ENCODE results near the gene PDZRN4.
"Not testable (repeated sequence)": the region's sequence is repeated elsewhere in the genome, so short reads cannot be mapped to it uniquely, and the experiment has no call there.

The PDZRN4 gene

GRCh38 chr12:41287500-41288141 is 99.5 kb downstream of the PDZRN4 start:
- DNase-seq: no peak

DNA sequence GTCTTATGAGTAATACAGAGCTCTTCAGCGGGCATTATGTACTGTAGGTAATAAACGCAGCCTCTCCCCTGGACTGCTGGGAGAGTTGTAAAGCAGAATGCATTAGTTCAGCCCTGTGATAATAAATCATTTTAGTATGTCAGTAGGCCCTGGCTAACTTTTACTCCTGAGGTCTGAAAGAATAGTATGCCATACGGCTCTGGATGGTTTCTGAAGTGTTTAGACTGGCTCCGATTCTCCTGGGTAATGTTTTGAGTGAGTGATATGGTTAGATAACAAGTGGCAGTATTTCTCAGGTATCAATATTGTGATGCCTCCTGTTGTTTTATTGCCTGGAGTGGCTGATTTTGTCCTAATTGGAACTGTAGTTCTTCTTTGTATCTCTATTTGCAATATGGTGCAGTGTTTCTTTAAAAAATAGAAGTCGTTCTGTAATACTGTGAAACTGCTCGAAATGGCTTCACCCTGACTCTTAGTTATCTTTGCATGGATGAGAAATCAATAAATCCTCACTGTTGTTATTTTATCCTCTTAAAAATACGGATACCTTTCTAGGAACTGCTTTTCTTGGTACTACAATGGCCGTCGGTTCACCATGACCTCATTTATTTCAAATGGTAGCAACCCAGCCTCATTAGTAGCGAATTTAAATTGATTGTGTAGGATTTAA is 100.2 kb downstream of the PDZRN4 start:
- DNase-seq: peak; percentile 65

DNA sequence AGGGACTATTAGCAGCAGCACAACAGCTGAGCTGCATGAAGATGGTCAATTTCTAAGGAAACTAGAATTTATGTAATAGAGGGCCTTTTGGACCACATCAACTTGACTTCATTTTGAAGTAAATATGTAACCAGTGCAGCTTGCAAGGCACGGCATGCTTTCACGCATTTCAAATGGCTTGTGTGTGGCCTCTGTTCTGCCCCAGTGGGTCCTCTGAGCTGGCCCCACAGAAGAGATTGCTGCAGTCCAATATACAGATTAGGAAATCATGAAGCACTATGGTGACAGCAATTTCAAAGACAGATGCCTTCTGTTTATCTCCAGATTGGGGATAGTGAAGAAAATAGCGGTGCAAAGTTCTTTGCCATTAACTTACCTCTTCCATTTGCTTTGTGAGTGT is 101.4 kb downstream of the PDZRN4 start:
- no peak for DNase-seq

DNA sequence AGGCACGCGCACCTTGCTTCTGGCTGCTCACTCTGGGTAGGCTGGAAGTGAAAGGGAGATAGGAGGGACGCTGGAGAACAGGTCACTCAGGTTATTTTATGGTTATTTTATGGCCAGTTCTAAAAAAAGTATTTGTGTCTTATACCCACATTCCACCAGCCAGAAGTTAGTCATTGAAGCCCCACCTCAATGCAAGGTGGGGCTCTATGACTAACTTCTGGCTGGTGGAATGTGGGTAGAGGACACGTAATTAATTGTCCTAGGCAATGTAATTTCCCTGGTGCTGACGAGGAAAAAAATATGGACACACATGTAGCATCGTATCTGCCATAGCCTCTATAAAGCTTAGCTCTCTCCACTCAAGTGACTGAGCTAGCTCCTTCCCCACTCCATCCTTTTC is 104.9 kb downstream of the PDZRN4 start:
- no peak for DNase-seq

DNA sequence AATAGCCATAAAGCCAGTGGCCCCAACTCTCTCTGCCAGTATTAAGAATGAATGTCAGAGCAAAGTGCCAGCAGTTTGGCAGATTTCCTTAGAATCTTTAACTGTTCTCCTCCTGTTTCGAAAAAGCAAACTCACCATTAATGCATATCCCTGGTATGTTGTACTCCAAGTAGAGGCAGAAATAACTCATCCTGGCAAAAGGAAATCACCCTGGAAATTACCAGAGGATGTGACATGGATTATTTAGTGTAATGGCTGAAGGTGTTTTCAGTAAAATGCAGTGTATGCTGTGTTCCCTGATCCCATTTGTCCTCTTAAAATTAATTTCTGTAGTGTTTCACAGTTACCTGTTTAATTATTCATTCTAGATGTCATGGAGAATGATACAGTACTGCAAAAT is 105.3 kb downstream of the PDZRN4 start:
- no peak for DNase-seq

- no peak for DNase-seq
Observed at GRCh38 chr12:41302979-41303403, 114.9 kb downstream of the PDZRN4 start.

DNA sequence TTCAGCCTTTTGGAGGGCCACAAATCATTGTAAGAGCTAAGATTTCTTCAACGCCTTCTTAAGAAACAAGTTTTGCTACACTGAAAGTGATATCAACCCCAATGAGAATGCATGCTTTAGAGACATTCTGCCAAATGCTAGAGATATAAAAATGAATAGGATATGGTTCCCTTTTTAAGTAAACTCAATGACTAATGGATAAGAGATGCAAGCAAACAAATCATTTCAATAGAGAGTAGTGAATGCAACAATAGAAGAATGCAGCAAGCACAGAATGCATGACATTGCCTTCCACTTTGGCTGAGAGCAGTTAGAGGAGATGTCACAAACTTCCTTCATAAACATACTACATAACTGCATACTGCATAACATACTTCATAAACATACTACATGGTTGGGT is 116.4 kb downstream of the PDZRN4 start:
- DNase-seq: no peak

DNA sequence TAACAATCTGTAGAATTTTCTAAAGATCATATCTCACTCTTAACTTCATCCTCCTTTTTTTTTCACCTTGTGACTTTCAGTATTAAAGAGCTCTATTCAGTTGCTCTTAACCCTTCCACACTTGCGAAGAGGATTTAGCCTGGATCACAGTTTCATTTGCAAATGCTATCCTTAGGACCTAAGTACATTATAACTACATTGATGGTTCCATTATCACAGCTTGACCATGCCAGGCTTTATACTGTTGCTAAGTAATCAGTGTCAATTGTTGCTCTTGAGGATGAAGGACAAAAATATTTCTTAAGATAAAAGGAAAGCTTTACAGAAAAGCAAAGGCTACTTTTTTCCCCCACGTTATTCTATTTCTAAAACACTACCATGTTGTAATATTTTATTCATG is 122.2 kb downstream of the PDZRN4 start:
- no peak for DNase-seq

DNA sequence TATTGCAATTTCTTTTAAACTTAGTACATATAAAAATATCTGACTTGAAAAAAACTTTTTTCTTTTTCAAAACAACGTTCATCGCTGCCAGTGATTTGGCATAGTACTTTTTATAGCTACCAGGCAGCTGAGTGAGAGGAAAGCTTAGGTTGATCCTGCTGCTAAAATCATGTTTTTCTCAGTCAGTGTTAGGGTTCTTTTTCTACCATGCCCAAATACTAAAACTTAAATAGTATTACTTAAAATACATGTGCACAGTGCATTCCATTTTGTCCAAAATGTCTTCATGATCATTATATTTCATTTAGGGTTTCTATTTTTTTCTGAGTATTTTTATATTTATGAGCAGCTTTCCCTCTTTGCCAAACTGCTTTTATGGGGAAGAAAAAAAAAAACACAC is 123.8 kb downstream of the PDZRN4 start:
- no peak for DNase-seq

- not testable (repeated sequence) for DNase-seq
Observed at GRCh38 chr12:41312451-41312850, 124.3 kb downstream of the PDZRN4 start.

GRCh38 chr12:41325336-41325735 is 137.2 kb downstream of the PDZRN4 start:
- no peak for DNase-seq

DNA sequence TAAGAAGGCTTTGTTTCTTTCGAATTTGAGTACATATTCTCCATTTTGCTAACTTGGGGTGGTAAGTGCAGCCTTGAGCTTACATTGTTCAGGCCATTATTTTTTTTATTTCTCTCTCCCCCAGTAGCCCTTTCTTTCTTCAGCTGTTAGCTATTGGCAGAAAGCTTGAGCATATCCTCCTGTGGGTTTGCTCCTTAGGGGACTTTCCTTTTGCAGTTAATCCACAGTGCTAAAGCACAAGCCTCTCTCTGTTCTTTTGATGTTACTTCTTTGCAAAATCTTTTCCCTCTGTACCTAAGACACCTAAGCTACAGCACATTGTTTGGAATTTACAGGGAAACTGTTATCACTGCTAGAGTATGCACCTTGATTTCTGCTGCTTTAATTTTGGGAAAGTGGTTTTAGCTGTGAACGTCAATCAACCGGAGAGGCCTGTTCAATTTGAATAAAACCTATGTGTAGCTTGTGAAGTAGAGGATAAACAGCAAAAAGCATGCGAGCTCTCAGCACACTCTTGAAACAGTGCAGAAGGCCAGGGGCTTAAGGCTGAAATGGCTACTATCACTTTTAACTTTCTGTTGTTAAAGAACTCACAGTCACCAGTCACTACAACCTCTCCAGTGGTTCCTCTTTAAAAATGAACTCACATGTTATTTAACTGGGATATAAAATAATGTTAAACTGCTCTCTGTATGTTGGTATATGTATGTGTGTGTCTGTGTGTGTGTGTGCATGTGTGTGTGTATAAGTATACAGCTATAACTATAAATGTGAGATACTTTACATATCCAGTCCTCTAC is 139.2 kb downstream of the PDZRN4 start:
- DNase-seq: no peak

DNA sequence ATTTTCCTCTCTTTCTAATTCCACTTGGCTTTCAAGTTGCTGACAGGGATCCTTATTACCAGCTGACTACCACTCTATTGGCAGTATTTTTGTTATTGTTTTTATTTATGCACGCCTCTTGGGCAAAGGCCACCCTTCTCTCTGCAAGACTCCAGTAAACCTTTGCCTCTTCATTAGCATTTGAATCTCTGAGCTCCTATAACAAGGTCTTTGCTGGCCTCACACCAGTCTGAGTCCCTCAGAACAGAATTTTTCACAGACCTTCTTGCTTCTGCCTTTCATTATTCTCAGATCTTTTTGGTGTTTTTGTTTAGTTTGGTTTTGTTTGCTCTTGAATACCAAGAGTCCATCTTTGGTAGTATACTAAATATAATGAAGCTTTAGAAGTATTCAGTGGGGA is 145.9 kb downstream of the PDZRN4 start:
- DNase-seq: no peak

GRCh38 chr12:41334390-41334789 is 146.3 kb downstream of the PDZRN4 start:
- DNase-seq: no peak

GRCh38 chr12:41336041-41336549 is 148.0 kb downstream of the PDZRN4 start:
- no peak for DNase-seq

DNA sequence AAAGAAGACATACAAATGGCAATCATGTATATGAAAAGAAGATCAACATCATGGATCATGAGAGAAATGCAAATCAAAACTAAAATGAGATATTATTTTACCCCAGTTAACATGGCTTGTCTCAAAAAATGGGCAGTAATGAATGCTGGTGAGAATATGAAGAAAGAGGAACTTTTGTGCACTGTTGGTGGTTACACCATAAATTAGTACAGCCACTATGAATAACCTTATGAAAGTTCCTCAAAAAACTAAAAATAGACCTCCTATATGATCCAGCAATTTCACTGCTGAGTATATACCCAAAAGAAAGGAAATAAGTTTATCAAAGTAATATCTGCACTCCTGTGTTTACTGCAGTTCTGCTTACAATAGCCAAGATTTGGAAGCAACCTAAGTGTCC is 151.7 kb downstream of the PDZRN4 start:
- no peak for DNase-seq

GRCh38 chr12:41344776-41345470 is 156.8 kb downstream of the PDZRN4 start:
- DNase-seq: no peak

DNA sequence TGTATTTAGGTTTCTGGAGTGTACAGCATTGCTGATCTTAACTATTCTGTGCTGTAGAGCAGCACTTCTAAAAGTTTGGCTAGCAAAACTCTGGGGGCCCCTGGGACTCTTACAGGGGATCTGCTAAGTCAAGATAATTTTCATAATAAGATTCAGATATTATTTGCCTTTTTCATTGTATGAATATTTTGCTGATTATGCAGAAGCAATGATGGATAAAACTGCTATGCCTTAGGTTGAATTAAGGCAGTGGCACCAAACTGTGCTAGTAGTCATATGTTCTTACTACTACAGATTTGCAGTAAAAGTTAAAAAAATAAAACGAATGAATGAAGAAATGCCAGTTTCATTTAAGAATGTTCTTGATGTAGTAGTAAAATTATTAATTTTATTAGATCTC is 160.1 kb downstream of the PDZRN4 start:
- DNase-seq: no peak

GRCh38 chr12:41356181-41356580 is 168.1 kb downstream of the PDZRN4 start:
- no peak for DNase-seq

DNA sequence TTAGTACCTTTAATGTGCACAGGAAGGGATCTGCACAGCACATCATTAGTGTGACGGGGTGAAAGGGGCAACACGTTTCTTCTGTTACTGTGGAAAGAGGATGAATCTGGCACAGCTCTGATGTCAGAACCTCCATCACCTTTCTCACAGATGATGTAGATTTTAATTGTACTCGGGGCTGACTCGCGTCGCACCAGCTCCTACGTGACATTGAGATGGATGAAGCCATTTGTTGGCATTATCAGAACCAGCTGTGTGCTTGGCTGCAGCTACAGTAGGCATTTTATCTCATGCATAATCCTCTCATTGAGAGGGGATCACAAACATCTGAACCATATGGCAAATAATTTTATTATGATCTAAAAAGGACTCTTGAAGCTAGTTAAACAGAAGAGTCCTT is 173.6 kb downstream of the PDZRN4 start:
- DNase-seq: peak; percentile 53

- no peak for DNase-seq
Observed at GRCh38 chr12:41362510-41362909, 174.4 kb downstream of the PDZRN4 start.

- no peak for DNase-seq
Observed at GRCh38 chr12:41362931-41363330, 174.8 kb downstream of the PDZRN4 start.

GRCh38 chr12:41364211-41364610 is 176.1 kb downstream of the PDZRN4 start:
- no peak for DNase-seq

Measured in NCI-H1092 treated with DMSO at 0.1 percent for 48 hours (cell line).